ENCODE data around the gene NPAP1.

- TF ChIP-seq TSHZ2 (CRISPR knock-in tag; IDR thresholded peaks at IDR 0.05): no peak
- TF ChIP-seq PATZ1 (CRISPR knock-in tag; IDR thresholded peaks at IDR 0.05; ENCODE audit: borderline replicate concordance): no peak
Measured at GRCh38 chr15:24645627-24646026, 29.9 kb upstream of the NPAP1 start.
